ENCODE data around the gene TNNT3. TPM values are rescaled to one million over a fixed set of nuclear protein-coding genes. Genes with fewer than 3 reads are reported as not detected.

Gene TNNT3
- total and polyA plus RNA-seq, 8 donors: 0.24 to 6.6 (median 1.1) TPM

DNA sequence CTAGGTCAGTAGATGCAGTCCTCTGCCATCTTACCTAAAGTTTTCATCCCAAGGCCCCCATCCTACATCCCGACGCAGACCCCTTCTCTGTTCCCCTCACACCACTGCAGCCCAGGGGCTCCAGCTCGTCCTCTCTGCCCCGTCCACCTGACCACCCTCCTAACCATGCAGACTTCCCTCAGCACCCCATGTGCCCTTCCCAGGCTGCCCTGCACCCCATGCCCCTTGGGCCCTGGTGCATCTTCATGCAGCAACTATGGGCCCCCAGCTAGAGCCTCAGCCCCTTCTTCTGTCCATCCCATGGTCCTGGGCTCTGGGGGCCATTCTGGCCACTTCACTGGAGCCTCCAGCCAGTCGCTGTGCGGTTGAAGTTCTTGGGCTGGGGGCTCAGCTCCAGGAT, 30.7 kb upstream of the TNNT3 start:
- no peak overlapping the region for H3K4me3 ChIP-seq
- intact Hi-C loops (cut with DNase I): no loop called here
- TF ChIP-seq CTCF (IDR thresholded peaks at IDR 0.05): no peak
- no peak overlapping the region for H3K27ac ChIP-seq
- no peak for FAIRE-seq
- DNase-seq: no peak
- WGBS, 2 donors: 87 to 94% methylated on average over 6 of the region's 6 CpGs
- H3K9me3 ChIP-seq: no peaks in the 10 kb centered on the region
- H3K4me1 ChIP-seq: no peaks in the 10 kb centered on the region
- no peaks in the 10 kb centered on the region for H3K27me3 ChIP-seq
- H3K36me3 ChIP-seq: no peaks in the 10 kb centered on the region
- no peak for ATAC-seq

- Histone ChIP-seq H3K4me3 (no peak overlapping the region), H3K36me3 (no peaks in the 10 kb centered on the region), H3K27me3 (no peaks in the 10 kb centered on the region), H3K27ac (no peak overlapping the region), H3K9me3 (no peaks in the 10 kb centered on the region), H3K4me1 (no peaks in the 10 kb centered on the region)
- DNase-seq: peak in 3 of 6 donors; percentile 38 to 79 (median 56)
- WGBS, 2 donors: 83 to 91% methylated on average over 27 to 34 of the region's 34 CpGs
- TF ChIP-seq CTCF (IDR thresholded peaks at IDR 0.05): no peak
- ATAC-seq: peak in 2 of 4 donors; percentile 49 to 56
- FAIRE-seq: no peak
- intact Hi-C loops (cut with DNase I): no loop called here
These were observed 30.1 kb upstream of the TNNT3 start for GRCh38 chr11:1889224-1889930.

DNA sequence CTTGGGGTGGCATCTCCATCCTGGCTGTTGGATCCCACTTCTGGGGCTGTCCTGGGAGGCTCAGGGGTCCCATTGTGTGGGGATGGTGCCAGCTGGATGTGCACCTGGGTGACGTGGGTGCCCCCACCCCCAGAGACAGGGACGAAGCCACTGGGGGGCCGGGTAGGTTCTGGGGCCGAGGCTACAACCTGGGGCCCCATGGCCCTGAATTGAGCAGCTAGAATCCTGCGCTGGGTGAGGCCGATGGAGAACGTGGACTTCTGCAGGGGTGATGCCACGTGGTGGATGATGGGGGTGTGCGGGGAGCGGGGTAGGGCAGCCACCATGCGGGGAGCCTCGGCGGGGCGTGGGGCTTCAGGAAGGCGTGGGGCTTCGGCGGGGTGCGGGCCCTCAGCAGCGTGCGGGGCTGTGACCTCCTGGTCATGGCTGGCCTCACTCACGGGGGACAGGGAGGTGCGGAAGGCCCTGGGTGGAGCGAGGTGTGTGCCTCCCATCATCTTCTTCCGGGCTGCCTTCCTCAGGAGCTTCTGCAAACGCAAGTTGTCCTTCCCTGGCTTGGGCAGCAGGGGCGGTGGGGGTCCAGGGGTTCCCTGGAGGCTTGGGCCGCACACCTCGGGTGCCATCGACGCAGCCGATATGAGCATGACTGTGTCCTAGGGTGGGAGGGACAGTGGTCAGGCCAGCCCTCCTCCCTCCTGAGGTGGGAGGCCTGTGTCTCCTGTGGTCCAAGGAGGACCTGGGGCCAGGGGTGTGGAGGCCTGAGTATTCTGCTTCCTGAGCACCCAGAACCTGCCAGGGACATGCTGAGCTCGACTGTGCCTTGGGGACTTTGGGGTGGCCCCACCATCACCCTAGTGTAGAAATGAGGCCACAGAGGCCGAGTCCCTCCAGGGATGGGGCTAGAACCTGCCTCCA, 29.3 kb upstream of the TNNT3 start:
- intact Hi-C loops (cut with DNase I): loop anchor here in 2 of 3 donors (10.0 kb wide), 1 partner anchor 55 kb away; the partner anchor contains the start of gene MRPL23 (in 2 of the 2)
- FAIRE-seq: no peak

More for the DNA sequence above, 29.3 kb upstream of the TNNT3 start:
- WGBS, 2 donors: 80 to 88% methylated on average over 31 to 33 of the region's 33 CpGs
- Histone ChIP-seq H3K36me3 (no peaks in the 10 kb centered on the region), H3K4me3 (no peak overlapping the region), H3K27me3 (no peaks in the 10 kb centered on the region), H3K4me1 (no peaks in the 10 kb centered on the region), H3K27ac (no peak overlapping the region), H3K9me3 (no peaks in the 10 kb centered on the region)
- no peak for TF ChIP-seq CTCF (IDR thresholded peaks at IDR 0.05)
- ATAC-seq (no peak), DNase-seq (peak in 1 of 6 donors; percentile 48)

Measured in pancreas (tissue), 10 donors.